Vagina (tissue), 2 donors: ENCODE results near the gene MAD1L1. TPM values are rescaled to one million over a fixed set of nuclear protein-coding genes. Genes with fewer than 3 reads are reported as not detected.

Source experiments
- DNase-seq, 2 donors: peaks; one replicate each; pipeline ENCODE4 v3.0.0-alpha.2; 2017; ENCODE audit errors: extremely low spot score in 2 of 2
- H3K27ac ChIP-seq: fragments of 200-600 bp; sonication (generic); one replicate; pipeline ENCODE4 v1.5.1; 2019
- H3K27me3 ChIP-seq: fragments of 200-600 bp; sonication (generic); one replicate; pipeline ENCODE4 v1.5.1; 2019
- H3K36me3 ChIP-seq, 2 donors: fragments of 200-600 bp; sonication (generic); one replicate each; pipeline ENCODE4 v1.5.1; 2017 to 2019
- H3K4me1 ChIP-seq: fragments of 200-600 bp; sonication (generic); one replicate; pipeline ENCODE4 v1.5.1; 2019
- H3K4me3 ChIP-seq, 2 donors: fragments of 200-600 bp; sonication (generic); 1 replicate in 1 of 2; 2 replicates in 1 of 2; pipeline ENCODE4 v1.5.1; 2016 to 2019
- H3K9me3 ChIP-seq: fragments of 200-600 bp; sonication (generic); one replicate; pipeline ENCODE4 v1.5.1; 2019
- POLR2A ChIP-seq, 2 donors: fragments of 450-650 bp; IDR thresholded peaks; one replicate each; pipeline ENCODE4 v1.6.1; 2017; ENCODE audit warnings: antibody characterized with exemption in 2 of 2, mild to moderate bottlenecking in 2 of 2, moderate library complexity in 2 of 2
- POLR2AphosphoS5 ChIP-seq, 2 donors: sonication (generic); formaldehyde crosslinking; IDR thresholded peaks; one replicate each; pipeline ENCODE4 v1.9.0; 2017; ENCODE audit warnings: antibody characterized with exemption in 2 of 2, mild to moderate bottlenecking in 2 of 2, low read depth in 1 of 2; ENCODE audit not compliant: insufficient read depth in 1 of 2
- intact Hi-C: fragments of 100-400 bp; cut with DNase I; formaldehyde crosslinking; loops from one replicate; pipeline ENCODE4 v1.15.1; 2023
- total RNA-seq: library from RNA; depleted of rRNA; stranded (reverse); fragments of >200 nt; gene quantifications from one replicate; pipeline ENCODE4 v1.2.3, GENCODE V29; 2016
- TF ChIP-seq, protein P1 (sequence below), 3 experiments: fragments of 450-650 bp in 2 of 3; fragments of 200-600 bp in 1 of 3; sonication (generic) in 1 of 3; IDR thresholded peaks; one replicate each; pipeline ENCODE4 v1.5.1; 2017 to 2019; ENCODE audit warnings: antibody characterized with exemption in 3 of 3, mild to moderate bottlenecking in 2 of 3, moderate library complexity in 2 of 3

Gene MAD1L1
- total RNA-seq, 1 donor from 2014 or later, result 62.4 TPM

DNA sequence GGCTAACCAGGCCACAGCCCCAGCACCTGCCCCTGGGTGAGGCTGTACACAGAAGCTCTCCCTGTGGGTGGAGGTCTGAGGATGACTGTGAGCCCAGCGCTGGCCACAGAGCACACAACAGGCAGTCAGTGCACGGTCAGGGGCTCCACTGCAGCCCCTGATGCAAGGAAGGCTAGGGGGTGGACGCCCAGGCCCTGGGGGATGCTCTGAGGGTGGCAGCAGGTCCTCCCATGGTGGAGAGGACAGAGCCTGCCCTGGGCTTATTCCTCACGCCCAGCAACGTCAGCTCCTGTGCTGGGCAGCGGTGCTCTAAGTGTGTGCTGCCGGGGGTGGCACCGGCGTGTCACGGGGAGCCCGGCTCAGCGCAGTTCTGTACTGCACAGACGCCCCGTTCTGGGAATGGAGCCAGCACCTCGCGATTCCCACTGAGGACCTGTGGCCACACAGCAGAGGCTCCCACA lies 223.2 kb downstream of the MAD1L1 start:
- Histone ChIP-seq H3K9me3 (no peaks in the 10 kb centered on the region), H3K4me1 (no peaks in the 10 kb centered on the region), H3K27me3 (no peaks in the 10 kb centered on the region), H3K27ac (no peak overlapping the region), H3K36me3 (no peaks in the 10 kb centered on the region), H3K4me3 (no peak overlapping the region)
- TF ChIP-seq, protein P1, sequence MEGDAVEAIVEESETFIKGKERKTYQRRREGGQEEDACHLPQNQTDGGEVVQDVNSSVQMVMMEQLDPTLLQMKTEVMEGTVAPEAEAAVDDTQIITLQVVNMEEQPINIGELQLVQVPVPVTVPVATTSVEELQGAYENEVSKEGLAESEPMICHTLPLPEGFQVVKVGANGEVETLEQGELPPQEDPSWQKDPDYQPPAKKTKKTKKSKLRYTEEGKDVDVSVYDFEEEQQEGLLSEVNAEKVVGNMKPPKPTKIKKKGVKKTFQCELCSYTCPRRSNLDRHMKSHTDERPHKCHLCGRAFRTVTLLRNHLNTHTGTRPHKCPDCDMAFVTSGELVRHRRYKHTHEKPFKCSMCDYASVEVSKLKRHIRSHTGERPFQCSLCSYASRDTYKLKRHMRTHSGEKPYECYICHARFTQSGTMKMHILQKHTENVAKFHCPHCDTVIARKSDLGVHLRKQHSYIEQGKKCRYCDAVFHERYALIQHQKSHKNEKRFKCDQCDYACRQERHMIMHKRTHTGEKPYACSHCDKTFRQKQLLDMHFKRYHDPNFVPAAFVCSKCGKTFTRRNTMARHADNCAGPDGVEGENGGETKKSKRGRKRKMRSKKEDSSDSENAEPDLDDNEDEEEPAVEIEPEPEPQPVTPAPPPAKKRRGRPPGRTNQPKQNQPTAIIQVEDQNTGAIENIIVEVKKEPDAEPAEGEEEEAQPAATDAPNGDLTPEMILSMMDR (IDR thresholded peaks at IDR 0.05), result no peak
- TF ChIP-seq POLR2AphosphoS5 (IDR thresholded peaks at IDR 0.05; ENCODE audit: insufficient read depth in 1 of 2, low read depth in 1 of 2) (no peak), POLR2A (IDR thresholded peaks at IDR 0.05) (no peak)
- intact Hi-C loops, result no loop called here
- no peak for DNase-seq

DNA sequence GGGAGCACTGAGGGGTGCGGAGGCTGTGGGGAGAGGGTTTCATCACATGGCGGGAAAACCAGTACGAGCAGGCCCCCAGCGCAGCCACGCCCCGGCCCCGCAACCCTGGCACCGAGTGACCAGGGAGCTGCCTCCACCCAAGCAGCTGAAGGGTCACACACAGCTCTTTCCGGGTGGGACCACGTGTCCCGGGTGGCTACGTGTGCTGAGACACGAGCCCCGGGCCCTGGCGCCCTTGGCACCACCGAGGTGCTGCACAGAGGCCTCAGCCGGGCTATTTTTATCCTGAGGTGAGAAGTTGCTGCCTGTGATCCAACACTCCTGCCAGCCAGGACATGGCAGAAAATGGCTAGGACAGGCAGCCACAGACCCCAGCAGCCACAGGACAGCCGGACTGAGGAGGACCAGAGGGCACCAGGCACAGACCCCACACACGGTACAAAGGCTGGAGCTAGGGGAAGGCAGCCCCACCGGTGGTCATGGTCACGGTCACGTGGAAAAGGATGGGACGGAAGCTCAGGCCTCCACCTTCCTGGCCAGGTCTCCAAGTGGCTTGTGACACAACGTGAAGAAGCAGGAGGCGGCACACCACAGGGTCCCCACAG lies 223.7 kb downstream of the MAD1L1 start:
- Histone ChIP-seq H3K9me3 (no peaks in the 10 kb centered on the region), H3K4me3 (no peak overlapping the region), H3K36me3 (no peaks in the 10 kb centered on the region), H3K27me3 (no peaks in the 10 kb centered on the region), H3K4me1 (no peaks in the 10 kb centered on the region), H3K27ac (no peak overlapping the region)
- intact Hi-C loops, result no loop called here
- DNase-seq, result no peak
- TF ChIP-seq POLR2A (IDR thresholded peaks at IDR 0.05) (no peak), POLR2AphosphoS5 (IDR thresholded peaks at IDR 0.05; ENCODE audit: insufficient read depth in 1 of 2, low read depth in 1 of 2) (no peak)
- TF ChIP-seq, protein P1 (IDR thresholded peaks at IDR 0.05), result no peak

DNA sequence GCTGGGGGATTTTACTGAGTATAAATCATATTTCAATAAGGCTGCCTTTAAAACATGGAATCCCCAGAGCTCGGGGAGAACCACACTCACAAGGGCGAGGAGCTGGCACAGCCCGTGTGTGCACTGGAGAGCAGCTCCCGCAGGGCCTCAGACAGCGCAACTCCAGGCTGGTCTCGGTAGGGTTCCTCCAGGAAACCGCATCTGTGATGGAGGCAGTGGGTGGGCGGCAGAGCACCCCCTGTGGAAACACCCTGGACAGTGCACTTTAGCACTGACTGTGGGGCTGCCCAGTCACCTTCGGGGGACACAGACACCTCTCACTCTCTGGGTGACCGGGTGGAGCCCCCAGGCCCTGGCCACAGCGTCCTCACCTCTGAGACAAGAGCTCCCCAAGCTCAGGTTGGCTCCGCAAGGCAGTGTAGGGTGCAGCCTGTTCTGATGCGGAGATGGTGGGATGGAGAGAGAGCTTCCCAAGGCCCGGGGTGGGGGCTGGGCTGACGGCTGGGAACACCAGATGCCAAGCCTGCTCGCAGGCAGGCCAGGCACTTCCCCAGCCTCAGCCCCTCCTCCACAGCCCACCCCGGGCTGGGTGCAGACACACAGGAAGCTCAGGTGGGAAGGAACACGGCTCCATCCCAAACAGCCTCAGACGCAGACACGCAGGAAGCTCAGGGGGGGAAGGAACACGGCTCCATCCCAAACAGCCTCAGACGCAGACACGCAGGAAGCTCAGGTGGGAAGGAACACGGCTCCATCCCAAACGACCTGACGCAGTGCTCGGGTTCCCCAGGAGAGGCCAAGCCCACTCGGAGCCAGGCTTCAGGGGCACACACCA lies 224.4 kb downstream of the MAD1L1 start:
- TF ChIP-seq, protein P1 (IDR thresholded peaks at IDR 0.05), result no peak
- TF ChIP-seq POLR2AphosphoS5 (IDR thresholded peaks at IDR 0.05; ENCODE audit: insufficient read depth in 1 of 2, low read depth in 1 of 2) (no peak), POLR2A (IDR thresholded peaks at IDR 0.05) (no peak)
- intact Hi-C loops, result no loop called here
- H3K36me3 ChIP-seq, result no peaks in the 10 kb centered on the region
- H3K27me3 ChIP-seq, result no peaks in the 10 kb centered on the region
- no peaks in the 10 kb centered on the region for H3K9me3 ChIP-seq
- H3K4me1 ChIP-seq, result no peaks in the 10 kb centered on the region
- DNase-seq, result no peak
- no peak overlapping the region for H3K27ac ChIP-seq
- H3K4me3 ChIP-seq, result no peak overlapping the region

DNA sequence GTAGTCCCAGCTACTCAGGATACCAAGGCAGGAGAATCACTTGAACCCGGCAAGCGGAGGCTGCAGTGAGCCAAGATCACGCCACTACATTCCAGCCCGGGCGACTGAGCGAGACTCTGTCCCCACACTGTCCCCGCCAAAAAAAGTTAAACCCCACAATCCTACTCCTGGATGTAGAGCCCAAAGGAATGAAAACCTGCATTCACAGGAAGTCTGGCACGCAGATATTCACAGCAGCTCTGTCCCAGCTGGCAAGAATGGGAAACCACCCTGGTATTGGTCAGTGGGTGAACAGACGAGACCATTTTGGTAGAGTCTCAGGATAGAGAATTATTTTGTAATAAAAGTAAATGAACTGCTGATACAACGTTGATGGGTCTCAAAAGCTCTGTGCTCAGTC lies 225.2 kb downstream of the MAD1L1 start:
- DNase-seq, result no peak
- Histone ChIP-seq H3K4me1 (no peaks in the 10 kb centered on the region), H3K27me3 (no peaks in the 10 kb centered on the region), H3K27ac (no peak overlapping the region), H3K36me3 (no peaks in the 10 kb centered on the region), H3K4me3 (no peak overlapping the region), H3K9me3 (no peaks in the 10 kb centered on the region)
- TF ChIP-seq POLR2A (IDR thresholded peaks at IDR 0.05), result no peak
- TF ChIP-seq, protein P1 (IDR thresholded peaks at IDR 0.05), result no peak
- TF ChIP-seq POLR2AphosphoS5 (IDR thresholded peaks at IDR 0.05; ENCODE audit: insufficient read depth in 1 of 2, low read depth in 1 of 2), result no peak
- intact Hi-C loops, result no loop called here

DNA sequence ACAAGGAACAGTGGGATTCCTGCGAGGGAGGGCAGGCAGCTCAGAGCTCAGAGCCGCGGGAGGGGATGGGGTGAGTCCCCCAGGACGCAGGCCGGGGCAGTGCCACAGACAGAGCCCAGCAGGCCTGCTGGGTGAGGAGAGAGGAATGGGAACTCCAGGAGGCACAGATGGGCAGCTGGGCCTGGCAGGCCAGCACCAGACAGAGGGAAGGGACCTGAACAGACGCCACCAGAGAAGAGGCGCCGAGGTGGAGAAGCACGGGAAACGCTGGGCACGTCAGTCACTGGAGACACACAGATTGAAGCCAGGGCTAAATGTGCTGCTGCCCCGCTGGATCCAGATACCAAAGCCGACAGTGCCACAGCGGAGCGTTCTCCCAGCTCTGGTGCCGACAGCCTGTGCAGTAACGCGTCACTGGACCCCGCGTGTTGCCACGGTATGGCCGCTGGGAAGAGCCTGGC lies 225.8 kb downstream of the MAD1L1 start:
- Histone ChIP-seq H3K36me3 (no peaks in the 10 kb centered on the region), H3K9me3 (no peaks in the 10 kb centered on the region), H3K27me3 (no peaks in the 10 kb centered on the region), H3K27ac (no peak overlapping the region), H3K4me1 (no peaks in the 10 kb centered on the region), H3K4me3 (no peak overlapping the region)
- TF ChIP-seq, protein P1 (IDR thresholded peaks at IDR 0.05), result no peak
- no peak for TF ChIP-seq POLR2A (IDR thresholded peaks at IDR 0.05)
- TF ChIP-seq POLR2AphosphoS5 (IDR thresholded peaks at IDR 0.05; ENCODE audit: insufficient read depth in 1 of 2, low read depth in 1 of 2), result no peak
- no peak for DNase-seq
- intact Hi-C loops, result no loop called here
